ENCODE results near the gene SNX9. TPM values are rescaled to one million over a fixed set of nuclear protein-coding genes. Genes with fewer than 3 reads are reported as not detected.

SNX9 gene
- polyA plus RNA-seq, 2 of the 4 experiments (the other 2 are of a cell fraction) = 13.9 to 29.8 TPM

DNA sequence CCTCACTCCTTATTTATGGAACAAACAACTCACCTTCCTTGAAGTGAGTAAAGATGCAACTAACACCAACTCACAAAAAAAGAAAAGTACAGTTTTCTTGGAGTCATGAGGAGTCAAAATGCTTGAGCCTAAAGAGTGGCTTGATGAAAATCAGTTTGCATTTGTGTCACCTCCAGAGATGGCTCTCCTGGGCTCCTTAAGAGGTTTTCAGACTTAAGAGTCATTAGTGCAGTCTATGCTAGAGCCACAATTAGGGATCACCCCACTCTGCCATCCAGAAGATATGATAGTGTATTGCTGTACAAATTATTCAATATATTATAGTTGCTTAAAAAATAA lies 11.9 kb upstream of the SNX9 start:
- ATAC-seq = no peak
- H3K4me3 ChIP-seq = no peak overlapping the region
- FAIRE-seq = no peak

DNA sequence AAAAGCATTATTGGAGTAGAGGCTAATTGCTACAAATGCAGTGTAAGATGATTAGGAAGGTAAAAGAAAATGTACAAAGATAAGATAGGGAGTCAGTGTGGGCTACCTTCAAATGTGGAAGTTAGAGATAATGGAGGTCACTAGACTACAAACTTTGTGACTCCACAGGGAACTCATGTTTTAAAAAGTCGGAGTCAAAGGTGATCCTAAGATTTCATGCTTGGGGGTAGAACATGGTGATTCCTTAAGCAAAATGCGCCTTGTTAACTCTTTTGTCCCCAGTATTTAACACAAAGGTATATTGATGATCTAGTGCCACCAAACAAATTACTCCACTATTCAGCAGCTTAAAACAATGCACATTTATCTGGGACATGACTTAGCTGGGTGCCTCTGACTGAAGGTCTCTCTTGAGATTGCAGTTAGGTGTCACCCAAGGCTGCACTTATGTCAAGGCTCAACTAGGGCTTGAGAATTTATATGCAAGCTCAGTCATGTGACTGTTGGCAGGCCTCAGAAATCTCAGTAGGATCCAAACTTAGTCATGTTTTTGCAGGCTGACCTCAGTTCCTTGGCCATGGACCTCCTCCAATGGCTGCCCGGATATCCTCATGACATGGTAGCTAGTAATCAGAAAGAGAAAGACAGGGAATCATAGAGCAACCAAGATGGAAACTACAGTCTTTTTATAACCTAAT lies 11.4 kb upstream of the SNX9 start:
- ATAC-seq = no peak
- TF ChIP-seq GATA3 (IDR thresholded peaks at IDR 0.05; ENCODE audit: borderline replicate concordance) = no peak
- no peak for TF ChIP-seq POLR2AphosphoS2 (conservative IDR thresholded peaks at IDR 0.05; ENCODE audit: low read length)
- no peak for TF ChIP-seq EP300 (IDR thresholded peaks at IDR 0.05)
- TF ChIP-seq MAZ (IDR thresholded peaks at IDR 0.05; ENCODE audit: borderline replicate concordance, low read depth, low read length) = no peak
- TF ChIP-seq, protein P1, sequence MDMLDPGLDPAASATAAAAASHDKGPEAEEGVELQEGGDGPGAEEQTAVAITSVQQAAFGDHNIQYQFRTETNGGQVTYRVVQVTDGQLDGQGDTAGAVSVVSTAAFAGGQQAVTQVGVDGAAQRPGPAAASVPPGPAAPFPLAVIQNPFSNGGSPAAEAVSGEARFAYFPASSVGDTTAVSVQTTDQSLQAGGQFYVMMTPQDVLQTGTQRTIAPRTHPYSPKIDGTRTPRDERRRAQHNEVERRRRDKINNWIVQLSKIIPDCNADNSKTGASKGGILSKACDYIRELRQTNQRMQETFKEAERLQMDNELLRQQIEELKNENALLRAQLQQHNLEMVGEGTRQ (IDR thresholded peaks at IDR 0.05) = no peak
- TF ChIP-seq ZC3H11A (IDR thresholded peaks at IDR 0.05) = no peak
- H3K27ac ChIP-seq = no peak overlapping the region
- POLR2A ChIA-PET = no interaction called here
- WGBS (ENCODE audit: missing lambda C conversion rate) = 76% methylated on average over 3 of the region's 3 CpGs
- DNase-seq (ENCODE audit: low read depth in 1 of 2, low spot score in 1 of 2) = no peak
- H3K4me3 ChIP-seq = no peak overlapping the region
- no peaks in the 10 kb centered on the region for H3K9me3 ChIP-seq
- FAIRE-seq = no peak
- CTCF ChIA-PET = interaction anchor here (1.0 kb wide), 1 partner anchor 55 kb away, joined by 3 read pairs; no protein-coding TSS in a partner anchor
- H3K4me2 ChIP-seq = no peak overlapping the region
- no peaks in the 10 kb centered on the region for H3K4me1 ChIP-seq

More for the DNA sequence above, 11.9 kb upstream of the SNX9 start:
- H3K4me2 ChIP-seq = no peak overlapping the region
- DNase-seq (ENCODE audit: low read depth in 1 of 2, low spot score in 1 of 2) = no peak
- ChIA-PET CTCF (interaction anchor here (1.0 kb wide), 1 partner anchor 54 kb away, joined by 3 read pairs; no protein-coding TSS in a partner anchor), POLR2A (no interaction called here)
- no peak overlapping the region for H3K27ac ChIP-seq
- no peaks in the 10 kb centered on the region for H3K9me3 ChIP-seq
- TF ChIP-seq FOXS1 (CRISPR knock-in tag; IDR thresholded peaks at IDR 0.05) (no peak), TFCP2L1 (CRISPR knock-in tag; IDR thresholded peaks at IDR 0.05) (no peak), ESRRA (IDR thresholded peaks at IDR 0.05; ENCODE audit: borderline replicate concordance, low read length) (no peak), MAZ (IDR thresholded peaks at IDR 0.05; ENCODE audit: borderline replicate concordance, low read depth, low read length) (no peak), KDM5A (IDR thresholded peaks at IDR 0.05) (no peak), HEYL (CRISPR knock-in tag; IDR thresholded peaks at IDR 0.05) (no peak), CHD4 (IDR thresholded peaks at IDR 0.05; ENCODE audit: borderline replicate concordance) (no peak), POLR2AphosphoS2 (conservative IDR thresholded peaks at IDR 0.05; ENCODE audit: low read length) (no peak), JUNB (IDR thresholded peaks at IDR 0.05) (no peak), RARB (CRISPR knock-in tag; IDR thresholded peaks at IDR 0.05) (no peak), FOSB (CRISPR knock-in tag; IDR thresholded peaks at IDR 0.05) (no peak), ZNF302 (CRISPR knock-in tag; IDR thresholded peaks at IDR 0.05) (no peak), ZSCAN20 (CRISPR knock-in tag; IDR thresholded peaks at IDR 0.05) (no peak), RFX5 (IDR thresholded peaks at IDR 0.05) (no peak), POLR2A (IDR thresholded peaks at IDR 0.05; ENCODE audit: low read length) (no peak), FOSL2 (IDR thresholded peaks at IDR 0.05) (no peak), FOSL2 (CRISPR knock-in tag; IDR thresholded peaks at IDR 0.05) (no peak), SMC3 (IDR thresholded peaks at IDR 0.05) (no peak)
- TF ChIP-seq, protein P2, sequence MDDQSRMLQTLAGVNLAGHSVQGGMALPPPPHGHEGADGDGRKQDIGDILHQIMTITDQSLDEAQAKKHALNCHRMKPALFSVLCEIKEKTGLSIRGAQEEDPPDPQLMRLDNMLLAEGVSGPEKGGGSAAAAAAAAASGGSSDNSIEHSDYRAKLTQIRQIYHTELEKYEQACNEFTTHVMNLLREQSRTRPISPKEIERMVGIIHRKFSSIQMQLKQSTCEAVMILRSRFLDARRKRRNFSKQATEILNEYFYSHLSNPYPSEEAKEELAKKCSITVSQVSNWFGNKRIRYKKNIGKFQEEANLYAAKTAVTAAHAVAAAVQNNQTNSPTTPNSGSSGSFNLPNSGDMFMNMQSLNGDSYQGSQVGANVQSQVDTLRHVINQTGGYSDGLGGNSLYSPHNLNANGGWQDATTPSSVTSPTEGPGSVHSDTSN (IDR thresholded peaks at IDR 0.05) = no peak
- TF ChIP-seq, protein P3, sequence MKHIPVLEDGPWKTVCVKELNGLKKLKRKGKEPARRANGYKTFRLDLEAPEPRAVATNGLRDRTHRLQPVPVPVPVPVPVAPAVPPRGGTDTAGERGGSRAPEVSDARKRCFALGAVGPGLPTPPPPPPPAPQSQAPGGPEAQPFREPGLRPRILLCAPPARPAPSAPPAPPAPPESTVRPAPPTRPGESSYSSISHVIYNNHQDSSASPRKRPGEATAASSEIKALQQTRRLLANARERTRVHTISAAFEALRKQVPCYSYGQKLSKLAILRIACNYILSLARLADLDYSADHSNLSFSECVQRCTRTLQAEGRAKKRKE (CRISPR knock-in tag; IDR thresholded peaks at IDR 0.05; ENCODE audit: low read depth) = no peak
- no peaks in the 10 kb centered on the region for H3K4me1 ChIP-seq

All from A549 (cell line).